H1 (cell line): ENCODE results near the gene LARP4B. TPM values are rescaled to one million over a fixed set of nuclear protein-coding genes. Genes with fewer than 3 reads are reported as not detected.

Source experiments
- CTCF ChIA-PET: fragments of 300-600 bp; sonication (Branson Sonifier 250); formaldehyde crosslinking; loops from one replicate; lab custom pipeline; 2021; ENCODE audit not compliant: partially characterized antibody; lab: Charles Lee
- POLR2A ChIA-PET: fragments of 300-600 bp; sonication (Branson Sonifier 250); formaldehyde crosslinking; loops from one replicate; lab custom pipeline; 2021; ENCODE audit warnings: inconsistent platforms; ENCODE audit not compliant: partially characterized antibody; lab: Charles Lee
- DNase-seq, 2 experiments: peaks; one replicate each; pipeline versions ENCODE4 v3.0.0 to v3.0.0-alpha.2; 2010 to 2022; ENCODE audit warnings: low spot score in 2 of 2, low read depth in 1 of 2, mixed read lengths in 1 of 2
- FAIRE-seq: peaks from 2 replicates; lab custom pipeline; 2011; peaks lifted over from hg19 to GRCh38; lab: Jason Lieb, UNC
- H2AFZ ChIP-seq: 2 replicates; pipeline ENCODE4 v1.8.1; 2012; ENCODE audit warnings: low read length, inconsistent platforms
- H2AK5ac ChIP-seq: 2 replicates; pipeline ENCODE4 v1.6.1; 2013; ENCODE audit warnings: low read depth, low read length
- H2BK120ac ChIP-seq: replicated peaks from 2 replicates; pipeline ENCODE3; 2013; ENCODE audit warnings: low read depth, low read length, inconsistent platforms
- H2BK12ac ChIP-seq: 2 replicates; pipeline ENCODE4 v1.6.1; 2013; ENCODE audit warnings: low read depth, low read length
- H2BK15ac ChIP-seq: 2 replicates; pipeline ENCODE4 v1.6.1; 2013; ENCODE audit warnings: low read length
- H2BK20ac ChIP-seq: 2 replicates; pipeline ENCODE4 v1.6.1; 2013; ENCODE audit warnings: low read length
- H2BK5ac ChIP-seq: 2 replicates; pipeline ENCODE4 v1.6.1; 2013; ENCODE audit warnings: low read depth, low read length
- H3K14ac ChIP-seq: 2 replicates; pipeline ENCODE4 v1.6.1; 2013; ENCODE audit warnings: inconsistent platforms; ENCODE audit not compliant: insufficient read length
- H3K18ac ChIP-seq: 2 replicates; pipeline ENCODE4 v1.6.1; 2013; ENCODE audit warnings: low read length; ENCODE audit errors: extremely low read depth
- H3K23ac ChIP-seq: 2 replicates; pipeline ENCODE4 v1.6.1; 2013; ENCODE audit warnings: inconsistent platforms; ENCODE audit not compliant: insufficient read length
- H3K23me2 ChIP-seq: 2 replicates; pipeline ENCODE4 v1.6.1; 2013; ENCODE audit warnings: low read depth, low read length
- H3K27ac ChIP-seq: 2 replicates; pipeline ENCODE4 v1.6.1; 2011; ENCODE audit warnings: low read depth, low read length, inconsistent platforms
- H3K27me3 ChIP-seq, 4 experiments: replicated peaks in 1 of 4; 1 replicate in 1 of 4; 2 replicates in 3 of 4; pipeline versions ENCODE4 v1.6.1 to v1.8.1; 2011 to 2013; ENCODE audit warnings: low read length in 3 of 4, mild to moderate bottlenecking in 3 of 4, inconsistent platforms in 2 of 4, mixed read lengths in 2 of 4, moderate library complexity in 1 of 4; ENCODE audit not compliant: control insufficient read depth in 3 of 4, insufficient read depth in 3 of 4; ENCODE audit errors: extremely low read depth in 1 of 4
- H3K36me3 ChIP-seq, 4 experiments: 2 replicates each; pipeline versions ENCODE4 v1.6.1 to v1.8.1; 2011 to 2013; ENCODE audit warnings: mild to moderate bottlenecking in 4 of 4, low read length in 3 of 4, moderate library complexity in 2 of 4, control low read depth in 1 of 4, inconsistent platforms in 1 of 4; ENCODE audit not compliant: insufficient read depth in 4 of 4, control insufficient read depth in 2 of 4
- H3K4ac ChIP-seq: replicated peaks from 2 replicates; pipeline ENCODE3; 2013; ENCODE audit warnings: low read length, low read depth, mixed read lengths, inconsistent platforms; ENCODE audit not compliant: insufficient read length
- H3K4me1 ChIP-seq, 4 experiments: replicated peaks in 1 of 4; 1 replicate in 1 of 4; 2 replicates in 3 of 4; pipeline versions ENCODE4 v1.6.1 to v1.8.1; 2011 to 2013; ENCODE audit warnings: low read length in 3 of 4, inconsistent platforms in 2 of 4, mixed read lengths in 1 of 4; ENCODE audit not compliant: insufficient read depth in 4 of 4, control insufficient read depth in 3 of 4
- H3K4me2 ChIP-seq, 2 experiments: 2 replicates each; pipeline versions ENCODE4 v1.6.1 to v1.8.1; 2011 to 2013; ENCODE audit warnings: low read depth in 2 of 2, low read length in 2 of 2, control low read depth in 1 of 2, inconsistent platforms in 1 of 2, mild to moderate bottlenecking in 1 of 2; ENCODE audit not compliant: insufficient read depth in 1 of 2
- H3K4me3 ChIP-seq, 4 experiments: fragments of 200-600, 300-600 bp in 1 of 4; sonication (generic), shearing (Covaris generic), sonication (Bioruptor Twin) in 1 of 4; 2 replicates each; pipeline versions ENCODE4 v1.5.1 to v1.8.1; 2011 to 2016; ENCODE audit warnings: low read length in 4 of 4, low read depth in 3 of 4, control low read depth in 2 of 4, inconsistent platforms in 2 of 4, mild to moderate bottlenecking in 2 of 4, mixed read lengths in 1 of 4, moderate library complexity in 1 of 4; ENCODE audit not compliant: insufficient read depth in 2 of 4; ENCODE audit errors: extremely low read depth in 1 of 4
- H3K56ac ChIP-seq: replicated peaks from 2 replicates; pipeline ENCODE3; 2013; ENCODE audit warnings: low read depth, mild to moderate bottlenecking, mixed read lengths, low read length, inconsistent platforms; ENCODE audit not compliant: insufficient read length
- H3K79me1 ChIP-seq: 2 replicates; pipeline ENCODE4 v1.6.1; 2013; ENCODE audit warnings: low read depth, low read length, control low read depth
- H3K79me2 ChIP-seq, 2 experiments: 2 replicates each; pipeline versions ENCODE4 v1.6.1 to v1.8.1; 2012 to 2013; ENCODE audit warnings: low read length in 2 of 2, mild to moderate bottlenecking in 2 of 2, inconsistent platforms in 1 of 2; ENCODE audit not compliant: insufficient read depth in 2 of 2, control insufficient read depth in 1 of 2
- H3K9ac ChIP-seq, 4 experiments: replicated peaks in 1 of 4; 1 replicate in 1 of 4; 2 replicates in 3 of 4; pipeline versions ENCODE4 v1.6.1 to v1.8.1; 2011 to 2013; ENCODE audit warnings: low read depth in 3 of 4, low read length in 3 of 4, control low read depth in 2 of 4, mild to moderate bottlenecking in 2 of 4, moderate library complexity in 2 of 4, inconsistent platforms in 1 of 4; ENCODE audit errors: extremely low read depth in 1 of 4
- H3K9me3 ChIP-seq, 2 experiments: 2 replicates each; pipeline versions ENCODE4 v1.6.1 to v1.8.1; 2012 to 2013; ENCODE audit warnings: mild to moderate bottlenecking in 2 of 2, moderate library complexity in 2 of 2, control low read depth in 1 of 2, inconsistent platforms in 1 of 2, low read depth in 1 of 2, low read length in 1 of 2, mixed read lengths in 1 of 2; ENCODE audit not compliant: insufficient read depth in 2 of 2
- H4K20me1 ChIP-seq, 2 experiments: replicated peaks in 1 of 2; 2 replicates each; pipeline versions ENCODE3 to v1.8.1; 2011 to 2013; ENCODE audit warnings: inconsistent platforms in 2 of 2, low read length in 2 of 2, mild to moderate bottlenecking in 1 of 2; ENCODE audit not compliant: insufficient read depth in 2 of 2, control insufficient read depth in 1 of 2
- H4K5ac ChIP-seq: 2 replicates; pipeline ENCODE4 v1.6.1; 2013; ENCODE audit warnings: low read length, low read depth, mixed read lengths, inconsistent platforms; ENCODE audit not compliant: insufficient read length
- H4K8ac ChIP-seq: 2 replicates; pipeline ENCODE4 v1.8.0; 2013; ENCODE audit warnings: mild to moderate bottlenecking, moderate library complexity, low read length, inconsistent platforms; ENCODE audit not compliant: insufficient read depth; ENCODE audit errors: extremely low read depth
- H4K91ac ChIP-seq: replicated peaks from 2 replicates; pipeline ENCODE3; 2013; ENCODE audit warnings: low read length, mixed read lengths, inconsistent platforms; ENCODE audit not compliant: insufficient read length
- CHD1 ChIP-seq: IDR thresholded peaks from 2 replicates; pipeline ENCODE4 v1.6.1; 2012; ENCODE audit warnings: low read depth, low read length, improper control_type of control experiment
- CHD2 ChIP-seq: IDR thresholded peaks from 2 replicates; pipeline ENCODE4 v1.6.1; 2012; ENCODE audit warnings: low read length, improper control_type of control experiment
- CTBP2 ChIP-seq: IDR thresholded peaks from 2 replicates; pipeline ENCODE4 v1.7.0; 2011; ENCODE audit warnings: borderline replicate concordance, mild to moderate bottlenecking, moderate library complexity, mixed read lengths, low read length; ENCODE audit not compliant: insufficient read depth, insufficient read length
- POLR2AphosphoS5 ChIP-seq: IDR thresholded peaks from 2 replicates; pipeline ENCODE4 v1.6.1; 2011; ENCODE audit warnings: low read depth, low read length
- RAD21 ChIP-seq, 2 experiments: IDR thresholded peaks in 1 of 2; conservative IDR thresholded peaks in 1 of 2; 2 replicates each; pipeline ENCODE4 v1.6.1; 2011; ENCODE audit warnings: low read depth in 2 of 2, low read length in 2 of 2, improper control_type of control experiment in 1 of 2, inconsistent platforms in 1 of 2, mild to moderate bottlenecking in 1 of 2, moderate library complexity in 1 of 2
- SIX5 ChIP-seq: IDR thresholded peaks from 2 replicates; pipeline ENCODE4 v1.6.1; 2011; ENCODE audit warnings: mild to moderate bottlenecking, low read depth, low read length
- SP1 ChIP-seq: IDR thresholded peaks from 2 replicates; pipeline ENCODE4 v1.6.1; 2011; ENCODE audit warnings: low read depth, low read length
- SUZ12 ChIP-seq: fragments of 200-600 bp; sonication (generic); IDR thresholded peaks from 2 replicates; pipeline ENCODE4 v1.6.1; 2012; ENCODE audit warnings: mild to moderate bottlenecking, inconsistent platforms, low read length, moderate library complexity, mixed read lengths
- TBP ChIP-seq: IDR thresholded peaks from 2 replicates; pipeline ENCODE4 v1.6.1; 2011; ENCODE audit warnings: low read depth, low read length, improper control_type of control experiment
- TEAD4 ChIP-seq: IDR thresholded peaks from 2 replicates; pipeline ENCODE4 v1.6.1; 2012; ENCODE audit warnings: low read depth, low read length, inconsistent platforms, mixed read lengths
- WGBS, 2 experiments: shearing (Covaris generic) in 1 of 2; methylation state at CpG; one replicate each; pipeline versions ENCODE4 v1.1.6 to v1.1.7; 2013 to 2015; ENCODE audit warnings: low lambda C conversion rate in 2 of 2, mixed read lengths in 2 of 2, inconsistent platforms in 1 of 2, low coverage in 1 of 2, missing lambda C conversion rate in 1 of 2; ENCODE audit not compliant: insufficient replicate concordance in 2 of 2, insufficient coverage in 1 of 2, insufficient read length in 1 of 2; ENCODE audit errors: extremely low coverage in 1 of 2, missing lambda C conversion rate in 1 of 2; 5-methylcytosine and 5-hydroxymethylcytosine counted together
- polyA plus RNA-seq, 7 experiments: library from polyadenylated mRNA; depleted of rRNA in 3 of 7; stranded (reverse) in 5 of 7; unstranded in 2 of 7; fragments of >200 nt in 5 of 7; fragments of 200-250 nt in 2 of 7; gene quantifications; 1 replicate in 5 of 7; 2 replicates in 1 of 7; 4 replicates in 1 of 7; pipeline versions ENCODE4 v1.2.1 to v1.2.3, GENCODE V29; 2011 to 2013; ENCODE audit warnings: missing spikeins in 2 of 7, mixed read lengths in 2 of 7
- total RNA-seq: library from RNA; stranded (reverse); fragmentation: NEBNext Ultra II Directional; extraction: Animal tissue kit (Norgen Biotek cat#: 25700); gene quantifications from 2 replicates; pipeline ENCODE4 v1.2.1, GENCODE V29; 2021
- TF ChIP-seq, protein P1 (sequence below), 3 experiments: IDR thresholded peaks; 1 replicate in 2 of 3; 2 replicates in 1 of 3; pipeline versions ENCODE4 v1.5.1 to v1.6.1; 2011; ENCODE audit warnings: low read length in 3 of 3, mild to moderate bottlenecking in 3 of 3, inconsistent platforms in 2 of 3, low read depth in 1 of 3, moderate library complexity in 1 of 3; ENCODE audit not compliant: insufficient read depth in 1 of 3; ENCODE audit errors: control extremely low read depth in 1 of 3

Gene LARP4B
- total and polyA plus RNA-seq, 2 of the 8 experiments (the other 6 are each of a cell fraction or from before 2014, with no cell fraction given): 20.1 to 78.6 TPM

DNA sequence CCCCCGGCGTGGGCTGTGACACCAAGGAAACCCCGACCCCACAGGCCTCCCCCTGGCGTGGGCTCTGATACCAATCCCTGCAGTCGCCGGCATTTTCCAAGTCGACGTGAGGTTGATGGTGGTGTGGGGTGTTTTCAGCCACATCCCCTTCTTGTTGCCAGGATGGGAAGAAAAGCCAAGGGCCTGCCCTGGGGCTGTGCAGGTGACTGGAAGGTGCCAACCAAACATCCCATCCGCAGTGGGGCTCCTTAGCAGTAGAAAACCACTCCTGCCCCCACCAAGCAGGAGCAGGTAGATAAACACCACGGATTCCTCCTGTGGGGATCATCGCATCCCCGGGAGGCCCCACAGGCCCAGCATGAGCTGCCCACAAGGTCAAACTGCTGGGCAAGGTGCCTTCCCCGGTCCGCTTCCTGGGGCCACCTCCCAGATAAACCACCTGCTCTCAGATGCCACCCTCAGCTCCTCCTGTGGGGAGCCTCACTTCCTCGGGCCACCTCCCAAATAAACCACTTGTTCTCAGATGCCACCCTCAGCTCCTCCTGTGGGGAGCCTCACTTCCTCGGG, 153.5 kb downstream of the LARP4B start:
- Histone ChIP-seq H4K20me1 (peaks cover 0 to 1% of the 10 kb centered on the region in 2 experiments), H2BK12ac (no peak overlapping the region), H4K91ac (no peak overlapping the region), H3K56ac (no peak overlapping the region), H3K27me3 (no peaks in the 10 kb centered on the region; a peak in 1 of 7 replicates), H2BK120ac (no peak overlapping the region), H2BK15ac (no peak overlapping the region), H2AFZ (no peak overlapping the region), H3K79me2 (no peaks in the 10 kb centered on the region), H3K36me3 (no peaks in the 10 kb centered on the region), H3K79me1 (no peaks in the 10 kb centered on the region), H2AK5ac (no peak overlapping the region), H4K8ac (no peak overlapping the region), H3K18ac (no peak overlapping the region), H2BK20ac (no peak overlapping the region), H4K5ac (no peak overlapping the region), H2BK5ac (no peak overlapping the region), H3K14ac (no peak overlapping the region), H3K23me2 (no peaks in the 10 kb centered on the region), H3K9ac (no peak overlapping the region), H3K4me2 (no peak overlapping the region), H3K23ac (no peak overlapping the region), H3K4ac (no peak overlapping the region), H3K9me3 (no peaks in the 10 kb centered on the region), H3K4me1 (no peaks in the 10 kb centered on the region), H3K27ac (no peak overlapping the region), H3K4me3 (no peak overlapping the region)
- 90% methylated on average over 16 of the region's 16 CpGs; no CpG with 5 or more reads in 1 of the 2 experiments for WGBS, 2 experiments
- DNase-seq: no peak
- POLR2A ChIA-PET: no interaction called here
- no peak for FAIRE-seq
- CTCF ChIA-PET: interaction anchor here (1.8 kb wide), 1 partner anchor 11 kb away, joined by 7 read pairs; no protein-coding TSS in a partner anchor
- TF ChIP-seq CTBP2 (no peak), TEAD4 (no peak), SIX5 (no peak), SUZ12 (no peak), POLR2AphosphoS5 (no peak), CHD2 (no peak), RAD21 (IDR thresholded peaks at IDR 0.05 in 1 of 2, conservative IDR thresholded peaks at IDR 0.05 in 1 of 2; ENCODE audit: low read depth in 2 of 2, low read length in 2 of 2) (no peak), SP1 (no peak), TBP (no peak), CHD1 (no peak)
- TF ChIP-seq, protein P1, sequence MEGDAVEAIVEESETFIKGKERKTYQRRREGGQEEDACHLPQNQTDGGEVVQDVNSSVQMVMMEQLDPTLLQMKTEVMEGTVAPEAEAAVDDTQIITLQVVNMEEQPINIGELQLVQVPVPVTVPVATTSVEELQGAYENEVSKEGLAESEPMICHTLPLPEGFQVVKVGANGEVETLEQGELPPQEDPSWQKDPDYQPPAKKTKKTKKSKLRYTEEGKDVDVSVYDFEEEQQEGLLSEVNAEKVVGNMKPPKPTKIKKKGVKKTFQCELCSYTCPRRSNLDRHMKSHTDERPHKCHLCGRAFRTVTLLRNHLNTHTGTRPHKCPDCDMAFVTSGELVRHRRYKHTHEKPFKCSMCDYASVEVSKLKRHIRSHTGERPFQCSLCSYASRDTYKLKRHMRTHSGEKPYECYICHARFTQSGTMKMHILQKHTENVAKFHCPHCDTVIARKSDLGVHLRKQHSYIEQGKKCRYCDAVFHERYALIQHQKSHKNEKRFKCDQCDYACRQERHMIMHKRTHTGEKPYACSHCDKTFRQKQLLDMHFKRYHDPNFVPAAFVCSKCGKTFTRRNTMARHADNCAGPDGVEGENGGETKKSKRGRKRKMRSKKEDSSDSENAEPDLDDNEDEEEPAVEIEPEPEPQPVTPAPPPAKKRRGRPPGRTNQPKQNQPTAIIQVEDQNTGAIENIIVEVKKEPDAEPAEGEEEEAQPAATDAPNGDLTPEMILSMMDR (IDR thresholded peaks at IDR 0.05; ENCODE audit: control extremely low read depth in 1 of 3, insufficient read depth in 1 of 3, low read depth in 1 of 3, low read length in 3 of 3): no peak
